GM23338 (cell line): ENCODE measurements around the gene CACNB2.

Source experiments
- CREB1 ChIP-seq: fragments of 250-450 bp; sonication (Bioruptor Pico); IDR thresholded peaks from 2 replicates; pipeline ENCODE4 v1.5.0; 2020; ENCODE audit warnings: low read depth, mild to moderate bottlenecking, moderate library complexity
- CTCF ChIP-seq, 2 experiments: fragments of 200-600 bp in 1 of 2; sonication (generic) in 1 of 2; conservative IDR thresholded peaks; 2 replicates each; pipeline versions ENCODE4 v1.5.1 to v1.6.1; 2016 to 2017; ENCODE audit warnings: antibody characterized with exemption in 2 of 2, low read depth in 2 of 2, mild to moderate bottlenecking in 2 of 2, moderate library complexity in 1 of 2
- EZH2 ChIP-seq: fragments of 200-600 bp; sonication (generic); IDR thresholded peaks from one replicate; pipeline ENCODE4 v1.8.0; 2017; ENCODE audit warnings: antibody characterized with exemption, mild to moderate bottlenecking, low read depth; ENCODE audit not compliant: unreplicated experiment
- POLR2AphosphoS5 ChIP-seq: IDR thresholded peaks from 2 replicates; pipeline ENCODE4 v1.6.1; 2016; ENCODE audit warnings: antibody characterized with exemption, low read depth
- REST ChIP-seq: IDR thresholded peaks from one replicate; pipeline ENCODE4 v1.6.1; 2018; ENCODE audit warnings: antibody characterized with exemption; ENCODE audit not compliant: unreplicated experiment

GRCh38 chr10:18539335-18539734 lies 399.1 kb downstream of the CACNB2 start:
- no peak for TF ChIP-seq EZH2
- TF ChIP-seq CREB1 (CRISPR knock-in tag), result no peak
- no peak for TF ChIP-seq CTCF (conservative IDR thresholded peaks at IDR 0.05; ENCODE audit: low read depth in 2 of 2)
- no peak for TF ChIP-seq REST
- TF ChIP-seq POLR2AphosphoS5, result no peak
